Measurements from ENCODE around the gene PIGB.
"Not testable (repeated sequence)": the region's sequence is repeated elsewhere in the genome, so short reads cannot be mapped to it uniquely, and the experiment has no call there.

PIGB gene

DNA sequence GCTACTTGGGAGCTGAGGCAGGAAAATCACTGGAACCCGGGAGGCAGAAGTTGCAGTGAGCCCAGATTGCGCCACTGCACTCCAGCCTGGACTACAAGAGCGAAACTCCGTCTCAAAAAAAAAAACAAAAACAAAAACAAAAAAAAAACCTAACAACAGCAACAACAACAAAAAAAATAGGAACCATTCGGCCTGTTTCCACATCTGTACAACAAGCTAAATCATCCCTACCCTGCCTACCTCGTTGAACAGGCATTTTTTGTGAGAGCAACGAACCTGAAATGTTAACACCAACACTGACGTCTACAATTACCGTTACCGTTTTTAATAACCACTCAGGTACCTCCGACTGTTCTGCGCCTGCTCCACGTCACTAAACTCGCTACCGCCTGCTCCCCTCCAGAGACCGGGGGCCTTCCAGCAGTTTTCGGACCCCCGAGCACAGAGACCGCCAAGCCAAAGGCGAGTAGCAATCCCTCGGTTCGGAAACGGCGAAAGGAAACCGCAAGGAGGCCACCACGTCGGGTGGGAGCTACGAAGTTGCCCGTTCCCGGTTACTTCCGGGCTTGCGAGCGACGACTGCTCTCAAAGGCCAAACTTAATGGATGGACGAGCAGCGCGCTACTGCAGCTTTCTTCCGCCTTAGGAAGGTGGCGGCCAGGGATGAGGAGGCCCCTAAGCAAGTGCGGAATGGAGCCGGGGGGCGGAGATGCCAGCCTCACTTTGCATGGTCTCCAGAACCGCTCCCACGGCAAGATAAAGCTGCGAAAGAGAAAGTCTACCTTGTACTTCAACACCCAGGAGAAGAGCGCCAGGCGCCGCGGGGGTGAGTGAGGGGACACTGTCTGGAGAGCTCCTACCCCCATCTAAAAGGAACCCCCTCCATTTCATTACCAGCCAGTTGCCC is at the start of gene PIGB, which contains the start of gene PIGBOS1:
PIGB (plus strand) TSS at position 635 of the 907 bp plus-strand sequence; CDS start at position 664, 29 bp downstream.
PIGBOS1 (minus strand) TSS at position 536 of the 907 bp plus-strand sequence. CDS start 1,331 bp downstream, outside the sequence.
- DNase-seq = peak; percentile 79

- DNase-seq = no peak
These were observed 48.7 kb upstream of the PIGB start for GRCh38 chr15:55270291-55270690.

GRCh38 chr15:55276324-55276723 is 42.7 kb upstream of the PIGB start:
- DNase-seq = no peak

DNA sequence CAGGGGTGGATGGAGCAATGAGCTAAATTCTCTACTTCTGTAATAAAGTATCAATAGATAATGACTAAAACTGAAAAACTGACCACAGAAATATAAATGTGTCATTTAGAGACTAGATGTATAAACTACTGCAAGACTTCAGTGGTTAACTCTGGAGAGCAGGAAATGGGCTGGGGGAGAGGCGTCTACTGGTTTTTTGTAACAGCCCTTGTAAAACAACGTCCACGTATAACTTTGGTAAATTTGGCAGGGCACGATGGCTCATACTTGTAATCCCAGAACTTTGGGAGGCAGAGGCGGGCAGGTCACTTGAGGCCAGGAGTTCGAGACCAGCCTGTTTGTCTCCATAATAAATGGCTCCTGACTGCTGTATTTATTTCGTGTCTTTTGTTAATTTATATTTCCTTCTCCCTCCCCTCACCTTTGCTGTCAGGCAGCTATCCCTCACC is 41.9 kb upstream of the PIGB start:
- peak; percentile 63 for DNase-seq

DNA sequence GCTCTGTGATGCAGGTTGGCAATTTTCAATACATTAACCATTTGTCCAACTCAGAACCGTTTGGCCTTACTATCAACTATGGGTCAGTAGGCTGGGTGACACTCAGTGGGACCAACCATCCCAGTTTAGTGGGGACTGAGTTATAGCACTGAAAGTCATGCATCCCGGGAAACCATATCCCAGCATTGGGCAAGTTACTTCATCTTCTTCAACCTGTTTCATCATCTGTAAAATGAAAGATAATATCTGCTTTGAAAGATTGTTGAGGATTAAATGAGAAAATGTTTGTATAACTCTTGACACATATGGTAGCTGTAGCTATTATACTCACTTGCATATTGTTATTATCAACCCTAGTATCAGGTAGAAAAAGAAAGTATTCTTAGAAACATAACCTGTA is 41.3 kb upstream of the PIGB start:
- no peak for DNase-seq

DNA sequence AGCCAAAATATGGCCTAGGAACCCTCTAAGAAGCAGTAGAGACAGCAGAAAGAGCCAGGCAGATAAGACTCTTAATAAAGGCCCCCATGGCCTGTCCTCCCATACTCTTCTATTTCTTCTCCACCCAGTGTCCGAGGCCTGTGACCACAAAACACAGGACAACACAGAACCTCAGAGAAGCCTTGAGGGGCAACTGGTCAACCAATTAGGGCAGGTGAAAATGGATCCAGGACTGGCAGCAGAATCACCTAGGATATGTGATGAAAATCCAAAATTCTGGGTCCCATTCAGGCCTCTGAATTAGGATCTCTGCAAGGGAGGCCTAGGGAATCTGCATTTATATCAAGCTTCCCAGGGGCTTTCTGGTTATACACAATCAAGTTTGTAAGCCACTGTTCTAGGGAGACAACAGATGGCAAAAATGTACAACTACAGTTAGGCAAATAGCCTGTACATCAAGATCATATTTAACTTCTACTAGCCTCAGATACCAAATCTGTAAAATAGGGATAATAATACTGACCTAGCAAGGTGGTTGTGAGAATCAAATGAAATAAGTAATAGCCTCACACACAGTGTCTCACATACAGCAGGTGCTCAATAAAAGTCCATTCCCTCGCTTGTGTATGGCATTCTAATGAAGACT is 39.8 kb upstream of the PIGB start:
- no peak for DNase-seq

GRCh38 chr15:55279746-55280351 is 39.2 kb upstream of the PIGB start:
- peak; percentile 73 for DNase-seq

- peak; percentile 34 for DNase-seq
These were observed 38.4 kb upstream of the PIGB start for GRCh38 chr15:55280589-55280988.

GRCh38 chr15:55281517-55282228 is 37.3 kb upstream of the PIGB start:
- DNase-seq = no peak

DNA sequence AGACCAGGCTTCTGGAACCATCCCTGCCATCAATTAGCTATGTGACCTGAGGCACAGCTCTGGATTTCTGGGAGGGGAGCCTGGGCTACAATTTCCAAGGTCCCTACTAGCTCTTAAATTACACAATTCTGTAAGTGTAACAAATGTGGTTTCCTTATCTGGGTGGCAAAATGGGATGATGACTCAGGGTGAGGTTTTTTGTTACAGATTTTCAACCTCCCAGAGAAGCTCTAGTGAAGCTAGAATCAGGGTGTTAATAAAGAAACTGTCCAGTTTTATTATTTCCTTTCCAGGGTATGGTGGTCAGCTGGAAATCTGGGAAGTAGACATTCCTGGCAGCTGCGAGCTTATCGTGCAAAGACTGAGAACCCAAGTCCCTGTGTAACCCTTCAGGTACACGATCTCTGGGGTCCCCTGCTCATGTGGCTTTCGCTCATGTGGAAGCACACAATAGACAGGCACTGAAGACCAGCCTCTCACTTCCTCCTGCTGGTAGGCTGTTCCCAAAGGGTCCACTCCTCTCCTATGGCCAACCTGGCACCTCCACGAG is 36.7 kb upstream of the PIGB start:
- peak; percentile 34 for DNase-seq

- no peak for DNase-seq
These were observed 35.5 kb upstream of the PIGB start for GRCh38 chr15:55283379-55284147.

DNA sequence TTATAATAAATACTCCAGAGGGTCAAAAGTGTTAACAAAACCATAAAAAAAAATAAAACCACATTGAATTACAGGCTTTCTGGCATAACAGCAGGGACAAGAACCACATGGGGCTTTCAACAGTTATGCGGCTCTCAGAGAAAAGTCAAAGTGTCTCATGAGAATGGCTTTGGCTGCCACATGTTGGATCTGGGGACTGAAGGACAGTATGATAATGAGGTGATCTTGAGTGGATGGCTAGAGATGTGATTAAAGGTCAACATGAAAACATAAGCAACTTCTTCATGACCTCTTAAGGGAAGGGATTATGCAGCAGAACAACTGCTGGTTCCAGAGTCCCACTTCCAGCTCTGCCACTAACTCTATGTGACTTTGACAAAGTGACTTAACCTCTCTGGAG is 34.6 kb upstream of the PIGB start:
- DNase-seq = no peak

DNA sequence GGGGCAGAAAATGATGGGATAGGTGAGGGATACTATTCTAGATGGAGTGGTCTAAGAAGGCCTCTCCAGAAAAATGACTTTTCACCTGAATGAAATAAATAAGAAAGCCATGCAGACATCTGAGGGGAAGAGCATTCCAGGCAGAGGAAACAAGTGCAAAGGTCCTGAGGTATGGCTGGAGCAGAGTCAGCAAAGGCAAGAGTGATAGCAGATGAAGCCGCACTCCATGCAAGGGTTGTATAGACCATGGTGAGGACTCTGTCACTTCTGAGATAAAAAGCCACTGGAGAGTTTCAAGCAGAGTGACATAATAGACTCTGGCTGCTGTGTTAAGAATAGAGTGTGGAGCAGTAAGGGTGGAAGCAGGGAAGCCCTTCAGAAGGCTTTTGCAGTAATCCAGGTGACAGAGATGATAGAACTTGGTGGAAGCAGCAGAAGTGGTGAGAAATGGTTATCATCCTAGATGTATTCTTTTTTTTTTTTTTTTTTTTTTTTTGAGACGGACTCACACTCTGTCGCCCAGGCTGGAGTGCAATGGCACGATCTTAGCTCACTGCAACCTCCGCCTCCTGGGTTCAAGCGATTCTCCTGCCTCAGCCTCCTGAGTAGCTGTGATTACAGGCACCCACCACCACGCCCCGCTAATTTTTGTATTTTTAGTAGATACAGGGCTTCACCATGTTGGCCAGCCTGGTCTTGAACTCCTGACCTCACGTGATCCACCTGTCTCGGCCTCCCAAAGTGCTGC is 32.4 kb upstream of the PIGB start:
- DNase-seq = not testable (repeated sequence)

DNA sequence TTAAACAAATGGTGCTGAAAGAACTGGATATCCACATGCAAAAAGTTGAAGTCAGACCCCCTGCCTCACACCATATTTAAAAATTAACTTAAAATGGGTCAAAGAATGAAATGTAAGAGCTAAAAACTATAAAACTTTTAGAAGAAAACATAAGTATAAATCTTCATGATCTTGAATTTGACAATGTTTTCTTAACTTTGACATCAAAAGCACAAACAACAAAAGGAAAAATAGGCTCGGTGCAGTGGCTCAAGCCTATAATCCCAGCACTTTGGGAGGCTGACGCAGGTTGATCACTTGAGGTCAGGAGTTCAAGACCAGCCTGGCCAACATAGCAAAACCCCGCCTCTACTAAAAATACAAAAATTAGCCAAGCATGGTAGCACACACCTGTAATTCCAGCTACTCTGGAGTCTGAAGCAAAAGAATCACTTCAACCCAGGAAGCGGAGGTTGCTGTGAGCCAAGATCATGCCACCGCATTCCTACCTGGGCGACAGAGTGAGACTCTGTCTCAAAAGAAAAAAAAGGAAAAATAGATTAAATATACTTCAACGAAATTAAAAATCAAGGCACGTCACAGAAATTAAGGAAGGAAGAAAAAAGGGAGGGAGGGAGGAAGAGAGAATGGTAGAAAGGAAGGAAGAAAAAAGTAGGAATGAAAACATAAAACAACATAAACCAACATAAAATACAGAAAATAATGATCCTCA is 30.9 kb upstream of the PIGB start:
- no peak for DNase-seq

- peak; percentile 46 for DNase-seq
These were observed 29.8 kb upstream of the PIGB start for GRCh38 chr15:55289011-55289745.

DNA sequence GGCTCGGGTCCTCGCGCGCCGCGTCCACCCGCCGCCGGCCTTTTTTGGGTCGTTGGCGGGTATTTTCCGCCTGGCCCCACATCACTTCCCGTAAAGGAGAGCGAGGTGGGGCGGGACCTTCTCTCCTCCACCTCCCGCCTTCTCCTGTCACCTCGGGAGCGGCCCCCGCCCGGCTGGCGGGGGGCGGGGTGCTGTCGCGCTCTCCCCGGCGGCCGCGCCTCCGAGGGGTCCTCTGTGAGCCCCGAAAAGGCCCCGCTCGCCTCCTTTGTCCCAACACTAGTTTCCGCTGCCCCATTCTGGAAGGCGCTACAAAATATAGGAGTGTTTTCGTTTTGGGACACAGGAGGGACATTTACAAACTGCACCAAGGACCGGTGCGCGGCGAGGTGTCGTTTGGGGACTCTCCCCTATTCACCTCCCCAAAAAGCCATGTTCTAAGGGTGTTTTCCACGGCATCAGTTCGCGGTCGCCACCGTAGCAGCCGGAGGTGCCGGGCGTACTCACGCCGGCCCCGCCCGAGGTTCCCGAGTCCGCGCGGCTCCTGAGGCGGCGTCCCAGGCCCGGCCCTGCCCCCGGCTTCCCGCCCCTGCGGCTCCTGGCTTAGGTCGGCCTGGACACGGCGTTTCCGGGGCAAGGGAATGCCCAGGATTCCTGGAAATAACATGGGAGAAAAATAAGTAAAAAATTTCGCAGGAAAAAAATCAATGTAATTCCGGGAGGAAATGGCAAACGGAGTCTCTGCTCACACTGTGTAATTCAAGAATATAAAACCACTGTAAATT is 29.1 kb upstream of the PIGB start, which contains the start of gene RAB27A:
RAB27A (minus strand) TSS at position 68 of the 782 bp plus-strand sequence. CDS start 54,879 bp downstream, outside the sequence.
- peak; percentile 84 for DNase-seq

- peak; percentile 89 for DNase-seq
These were observed 28.4 kb upstream of the PIGB start for GRCh38 chr15:55290528-55291057.

GRCh38 chr15:55297315-55297714 is 21.7 kb upstream of the PIGB start:
- no peak for DNase-seq

Data from stimulated activated CD4-positive, alpha-beta T cell treated with anti-CD3 and anti-CD28 coated beads, Interleukin-4, amount 100 ng/mL, for 24 hours (primary cell).